ENCODE data around the gene SCN2B. TPM values are rescaled to one million over a fixed set of nuclear protein-coding genes. Genes with fewer than 3 reads are reported as not detected.

Gene SCN2B
- total RNA-seq, 1 experiment from 2014 or later: 0.20 TPM

DNA sequence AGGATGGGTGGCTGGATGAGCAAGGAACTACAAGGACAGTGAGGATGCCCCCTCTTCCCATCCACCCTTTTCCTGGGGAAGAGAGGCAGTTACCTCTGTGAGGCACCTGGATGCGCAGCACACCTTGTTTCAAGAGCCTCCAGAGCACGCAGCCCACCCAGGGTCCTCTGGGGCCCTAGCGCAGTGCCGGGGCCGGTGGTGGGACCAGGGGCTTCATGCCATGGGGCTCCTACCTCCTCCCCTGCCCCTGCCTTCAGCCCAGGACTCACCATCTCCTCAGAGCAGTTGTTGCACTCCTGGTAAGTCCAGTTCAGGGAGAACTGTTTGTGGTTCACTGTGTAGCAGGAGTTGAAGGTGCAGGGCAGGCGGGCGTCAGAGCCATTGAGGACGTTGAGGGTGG, 8.1 kb downstream of the SCN2B start:
- POLR2A ChIA-PET: no interaction called here
- CTCF ChIA-PET: interaction anchor here (1.0 to 1.7 kb wide), 2 partner anchors 12 to 360 kb away, joined by 4 to 12 read pairs; no protein-coding TSS in a partner anchor
- H3K4me1 Mint-ChIP-seq: peaks cover 29% of the 10 kb centered on the region

GRCh38 chr11:118167906-118168305, 8.5 kb downstream of the SCN2B start:
- ChIA-PET POLR2A (no interaction called here), CTCF (no interaction called here)
- Mint-ChIP-seq H3K27ac (no peak overlapping the region), H3K27me3 (ENCODE audit: low read depth) (peaks cover 58% of the 10 kb centered on the region), H3K36me3 (no peaks in the 10 kb centered on the region), H3K4me1 (peaks cover 29% of the 10 kb centered on the region), H3K4me3 (no peak overlapping the region), H3K9me3 (no peaks in the 10 kb centered on the region)
- DNase-seq (ENCODE audit: low spot score): no peak
- no peak for ATAC-seq
- TF ChIP-seq HMGXB4 (CRISPR knock-in tag; IDR thresholded peaks at IDR 0.05) (no peak), PRRX2 (CRISPR knock-in tag; IDR thresholded peaks at IDR 0.05) (no peak), CREB1 (CRISPR knock-in tag; IDR thresholded peaks at IDR 0.05) (no peak), NFYB (CRISPR knock-in tag; conservative IDR thresholded peaks at IDR 0.05; ENCODE audit: low read depth) (no peak), ELF4 (CRISPR knock-in tag; IDR thresholded peaks at IDR 0.05; ENCODE audit: low read depth) (no peak), ZNF138 (CRISPR knock-in tag; conservative IDR thresholded peaks at IDR 0.05) (no peak)
- TF ChIP-seq, protein P1, sequence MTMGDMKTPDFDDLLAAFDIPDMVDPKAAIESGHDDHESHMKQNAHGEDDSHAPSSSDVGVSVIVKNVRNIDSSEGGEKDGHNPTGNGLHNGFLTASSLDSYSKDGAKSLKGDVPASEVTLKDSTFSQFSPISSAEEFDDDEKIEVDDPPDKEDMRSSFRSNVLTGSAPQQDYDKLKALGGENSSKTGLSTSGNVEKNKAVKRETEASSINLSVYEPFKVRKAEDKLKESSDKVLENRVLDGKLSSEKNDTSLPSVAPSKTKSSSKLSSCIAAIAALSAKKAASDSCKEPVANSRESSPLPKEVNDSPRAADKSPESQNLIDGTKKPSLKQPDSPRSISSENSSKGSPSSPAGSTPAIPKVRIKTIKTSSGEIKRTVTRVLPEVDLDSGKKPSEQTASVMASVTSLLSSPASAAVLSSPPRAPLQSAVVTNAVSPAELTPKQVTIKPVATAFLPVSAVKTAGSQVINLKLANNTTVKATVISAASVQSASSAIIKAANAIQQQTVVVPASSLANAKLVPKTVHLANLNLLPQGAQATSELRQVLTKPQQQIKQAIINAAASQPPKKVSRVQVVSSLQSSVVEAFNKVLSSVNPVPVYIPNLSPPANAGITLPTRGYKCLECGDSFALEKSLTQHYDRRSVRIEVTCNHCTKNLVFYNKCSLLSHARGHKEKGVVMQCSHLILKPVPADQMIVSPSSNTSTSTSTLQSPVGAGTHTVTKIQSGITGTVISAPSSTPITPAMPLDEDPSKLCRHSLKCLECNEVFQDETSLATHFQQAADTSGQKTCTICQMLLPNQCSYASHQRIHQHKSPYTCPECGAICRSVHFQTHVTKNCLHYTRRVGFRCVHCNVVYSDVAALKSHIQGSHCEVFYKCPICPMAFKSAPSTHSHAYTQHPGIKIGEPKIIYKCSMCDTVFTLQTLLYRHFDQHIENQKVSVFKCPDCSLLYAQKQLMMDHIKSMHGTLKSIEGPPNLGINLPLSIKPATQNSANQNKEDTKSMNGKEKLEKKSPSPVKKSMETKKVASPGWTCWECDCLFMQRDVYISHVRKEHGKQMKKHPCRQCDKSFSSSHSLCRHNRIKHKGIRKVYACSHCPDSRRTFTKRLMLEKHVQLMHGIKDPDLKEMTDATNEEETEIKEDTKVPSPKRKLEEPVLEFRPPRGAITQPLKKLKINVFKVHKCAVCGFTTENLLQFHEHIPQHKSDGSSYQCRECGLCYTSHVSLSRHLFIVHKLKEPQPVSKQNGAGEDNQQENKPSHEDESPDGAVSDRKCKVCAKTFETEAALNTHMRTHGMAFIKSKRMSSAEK (CRISPR knock-in tag; IDR thresholded peaks at IDR 0.05; ENCODE audit: borderline replicate concordance): no peak
- TF ChIP-seq, protein P2, sequence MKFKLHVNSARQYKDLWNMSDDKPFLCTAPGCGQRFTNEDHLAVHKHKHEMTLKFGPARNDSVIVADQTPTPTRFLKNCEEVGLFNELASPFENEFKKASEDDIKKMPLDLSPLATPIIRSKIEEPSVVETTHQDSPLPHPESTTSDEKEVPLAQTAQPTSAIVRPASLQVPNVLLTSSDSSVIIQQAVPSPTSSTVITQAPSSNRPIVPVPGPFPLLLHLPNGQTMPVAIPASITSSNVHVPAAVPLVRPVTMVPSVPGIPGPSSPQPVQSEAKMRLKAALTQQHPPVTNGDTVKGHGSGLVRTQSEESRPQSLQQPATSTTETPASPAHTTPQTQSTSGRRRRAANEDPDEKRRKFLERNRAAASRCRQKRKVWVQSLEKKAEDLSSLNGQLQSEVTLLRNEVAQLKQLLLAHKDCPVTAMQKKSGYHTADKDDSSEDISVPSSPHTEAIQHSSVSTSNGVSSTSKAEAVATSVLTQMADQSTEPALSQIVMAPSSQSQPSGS (CRISPR knock-in tag; IDR thresholded peaks at IDR 0.05; ENCODE audit: borderline replicate concordance, low read depth): no peak

More for the DNA sequence above, 8.1 kb downstream of the SCN2B start:
- Mint-ChIP-seq H3K4me3 (no peak overlapping the region), H3K27me3 (ENCODE audit: low read depth) (peaks cover 62% of the 10 kb centered on the region), H3K9me3 (no peaks in the 10 kb centered on the region), H3K36me3 (no peaks in the 10 kb centered on the region), H3K27ac (no peak overlapping the region)
- ATAC-seq (no peak), DNase-seq (ENCODE audit: low spot score) (no peak)
- no peak for TF ChIP-seq GTF2I (CRISPR knock-in tag; conservative IDR thresholded peaks at IDR 0.05)
- TF ChIP-seq NFYB (CRISPR knock-in tag; conservative IDR thresholded peaks at IDR 0.05; ENCODE audit: low read depth): no peak
- TF ChIP-seq PRRX2 (CRISPR knock-in tag; IDR thresholded peaks at IDR 0.05): no peak
- no peak for TF ChIP-seq MXD4 (CRISPR knock-in tag; IDR thresholded peaks at IDR 0.05; ENCODE audit: borderline replicate concordance)
- TF ChIP-seq OVOL2 (CRISPR knock-in tag; IDR thresholded peaks at IDR 0.05; ENCODE audit: borderline replicate concordance): no peak
- TF ChIP-seq ZNF121 (CRISPR knock-in tag; IDR thresholded peaks at IDR 0.05): no peak
- no peak for TF ChIP-seq PREB (CRISPR knock-in tag; IDR thresholded peaks at IDR 0.05; ENCODE audit: borderline replicate concordance)
- no peak for TF ChIP-seq ZNF416 (CRISPR knock-in tag; IDR thresholded peaks at IDR 0.05)
- TF ChIP-seq, protein P3, sequence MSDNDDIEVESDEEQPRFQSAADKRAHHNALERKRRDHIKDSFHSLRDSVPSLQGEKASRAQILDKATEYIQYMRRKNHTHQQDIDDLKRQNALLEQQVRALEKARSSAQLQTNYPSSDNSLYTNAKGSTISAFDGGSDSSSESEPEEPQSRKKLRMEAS (CRISPR knock-in tag; IDR thresholded peaks at IDR 0.05): no peak
- TF ChIP-seq, protein P4, sequence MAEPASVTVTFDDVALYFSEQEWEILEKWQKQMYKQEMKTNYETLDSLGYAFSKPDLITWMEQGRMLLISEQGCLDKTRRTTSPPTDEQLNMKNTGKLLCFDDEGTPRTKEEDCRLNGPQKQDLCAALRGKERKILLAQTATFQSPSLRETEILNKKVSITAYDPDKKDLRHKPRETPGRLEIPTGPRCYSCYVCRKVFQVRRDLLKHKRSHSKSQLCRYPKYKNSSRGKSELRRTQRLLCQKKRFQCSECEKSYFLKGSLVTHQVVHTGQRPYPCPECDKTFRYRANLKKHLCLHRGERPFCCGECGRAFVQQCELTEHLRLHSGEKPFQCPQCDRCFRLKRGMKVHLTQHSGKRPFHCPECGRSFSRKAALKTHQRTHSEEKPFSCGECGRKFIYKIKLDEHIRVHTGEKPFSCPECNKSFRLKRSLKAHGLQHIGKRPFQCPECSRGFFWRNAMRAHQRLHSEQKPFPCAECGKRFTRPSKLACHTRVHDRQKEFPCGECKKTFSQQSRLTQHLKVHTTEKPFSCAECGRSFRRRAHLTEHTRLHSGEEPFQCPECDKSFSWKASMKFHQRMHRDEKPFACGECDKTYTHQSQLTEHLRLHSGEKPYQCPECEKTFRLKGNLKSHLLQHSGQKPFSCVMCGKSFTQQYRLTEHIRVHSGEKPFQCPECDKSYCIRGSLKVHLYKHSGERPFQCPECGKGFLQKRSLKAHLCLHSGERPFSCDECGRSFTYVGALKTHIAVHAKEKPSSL (CRISPR knock-in tag; conservative IDR thresholded peaks at IDR 0.05): no peak
- no peak for TF ChIP-seq ERG (CRISPR knock-in tag; IDR thresholded peaks at IDR 0.05)
- TF ChIP-seq, protein P5, sequence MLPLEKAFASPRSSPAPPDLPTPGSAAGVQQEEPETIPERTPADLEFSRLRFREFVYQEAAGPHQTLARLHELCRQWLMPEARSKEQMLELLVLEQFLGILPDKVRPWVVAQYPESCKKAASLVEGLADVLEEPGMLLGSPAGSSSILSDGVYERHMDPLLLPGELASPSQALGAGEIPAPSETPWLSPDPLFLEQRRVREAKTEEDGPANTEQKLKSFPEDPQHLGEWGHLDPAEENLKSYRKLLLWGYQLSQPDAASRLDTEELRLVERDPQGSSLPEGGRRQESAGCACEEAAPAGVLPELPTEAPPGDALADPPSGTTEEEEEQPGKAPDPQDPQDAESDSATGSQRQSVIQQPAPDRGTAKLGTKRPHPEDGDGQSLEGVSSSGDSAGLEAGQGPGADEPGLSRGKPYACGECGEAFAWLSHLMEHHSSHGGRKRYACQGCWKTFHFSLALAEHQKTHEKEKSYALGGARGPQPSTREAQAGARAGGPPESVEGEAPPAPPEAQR (CRISPR knock-in tag; IDR thresholded peaks at IDR 0.05): no peak
- TF ChIP-seq, protein P6, sequence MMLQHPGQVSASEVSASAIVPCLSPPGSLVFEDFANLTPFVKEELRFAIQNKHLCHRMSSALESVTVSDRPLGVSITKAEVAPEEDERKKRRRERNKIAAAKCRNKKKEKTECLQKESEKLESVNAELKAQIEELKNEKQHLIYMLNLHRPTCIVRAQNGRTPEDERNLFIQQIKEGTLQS (CRISPR knock-in tag; conservative IDR thresholded peaks at IDR 0.05): no peak
- TF ChIP-seq JUN (CRISPR knock-in tag; IDR thresholded peaks at IDR 0.05): no peak

All from WTC11 (cell line).